HG02852 (cell line): Measurements from ENCODE around the gene MARS2.
"Not testable (repeated sequence)": the region's sequence is repeated elsewhere in the genome, so short reads cannot be mapped to it uniquely, and the experiment has no call there.

Source experiments
- ATAC-seq: cut with Tn5 transposase; IDR thresholded peaks from one replicate; pipeline ENCODE4 v1.9.1; 2021; ENCODE audit warnings: mild to moderate bottlenecking, moderate library complexity; ENCODE audit not compliant: unreplicated experiment

Gene MARS2

GRCh38 chr2:197705121-197705911, at the start of gene MARS2:
Gene MARS2, plus strand, starts transcription at chr2:197705369. Its CDS starts 37 bp downstream, at chr2:197705406.
- peak; percentile 85 for ATAC-seq

GRCh38 chr2:197657562-197657961, 47.6 kb upstream of the MARS2 start:
- ATAC-seq = no peak

DNA sequence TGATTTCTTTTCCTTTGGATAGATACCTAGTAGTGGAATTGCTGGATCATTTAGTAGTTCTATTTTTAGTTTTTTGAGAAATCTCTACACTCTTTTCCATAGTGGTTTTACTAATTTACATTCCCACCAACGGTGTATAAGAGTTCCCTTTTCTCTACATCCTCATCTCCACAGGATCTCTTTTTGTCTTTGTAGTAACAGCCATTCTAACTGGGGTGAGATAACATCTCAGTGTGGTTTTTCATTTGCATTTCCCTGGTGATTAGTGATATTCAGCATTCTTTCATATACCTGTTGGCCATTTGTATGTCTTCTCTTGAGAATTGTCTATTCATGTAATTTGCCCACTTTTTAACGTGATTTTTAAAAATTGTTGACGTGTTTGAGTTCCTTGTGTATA, 43.5 kb upstream of the MARS2 start:
- no peak for ATAC-seq

DNA sequence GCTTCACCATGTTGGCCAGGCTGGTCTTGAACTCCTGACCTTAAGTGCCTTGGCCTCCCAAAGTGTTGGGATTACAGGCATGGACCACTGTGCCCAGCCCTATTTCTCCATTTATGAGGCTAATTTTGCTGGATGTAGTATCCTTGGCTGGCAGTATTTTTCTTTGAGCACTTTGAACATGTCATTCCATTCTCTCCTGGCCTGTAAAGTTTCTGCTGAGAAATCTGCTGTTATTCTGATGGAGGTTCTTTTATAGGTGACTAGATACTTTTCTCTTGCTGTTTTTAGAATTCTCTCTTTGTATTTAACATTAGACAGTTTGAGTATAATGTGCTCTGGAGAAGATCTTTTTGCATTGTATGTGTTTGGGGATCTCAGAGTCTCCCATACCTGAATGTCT, 38.9 kb upstream of the MARS2 start:
- ATAC-seq = no peak

DNA sequence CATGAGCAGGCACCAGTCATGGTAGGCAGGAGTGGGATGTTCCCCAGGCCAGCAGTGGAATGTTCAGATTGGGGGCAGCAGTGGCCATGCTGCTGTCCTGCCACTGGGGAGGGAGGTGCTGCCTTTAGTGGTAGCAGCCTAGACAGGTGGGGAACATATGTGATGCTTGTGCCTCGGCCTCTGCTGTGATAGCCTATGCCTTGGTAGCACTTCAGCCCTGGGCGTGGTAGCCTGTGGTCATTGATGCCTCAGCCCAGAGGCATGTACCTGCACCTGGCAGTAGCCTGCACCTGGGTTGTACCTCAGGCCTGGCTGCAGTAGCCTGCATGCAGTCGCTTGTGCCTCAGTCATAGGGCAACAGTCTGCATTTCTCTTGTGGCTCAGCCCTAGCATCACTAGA, 36.9 kb upstream of the MARS2 start:
- no peak for ATAC-seq

GRCh38 chr2:197669077-197669476, 36.1 kb upstream of the MARS2 start:
- no peak for ATAC-seq

DNA sequence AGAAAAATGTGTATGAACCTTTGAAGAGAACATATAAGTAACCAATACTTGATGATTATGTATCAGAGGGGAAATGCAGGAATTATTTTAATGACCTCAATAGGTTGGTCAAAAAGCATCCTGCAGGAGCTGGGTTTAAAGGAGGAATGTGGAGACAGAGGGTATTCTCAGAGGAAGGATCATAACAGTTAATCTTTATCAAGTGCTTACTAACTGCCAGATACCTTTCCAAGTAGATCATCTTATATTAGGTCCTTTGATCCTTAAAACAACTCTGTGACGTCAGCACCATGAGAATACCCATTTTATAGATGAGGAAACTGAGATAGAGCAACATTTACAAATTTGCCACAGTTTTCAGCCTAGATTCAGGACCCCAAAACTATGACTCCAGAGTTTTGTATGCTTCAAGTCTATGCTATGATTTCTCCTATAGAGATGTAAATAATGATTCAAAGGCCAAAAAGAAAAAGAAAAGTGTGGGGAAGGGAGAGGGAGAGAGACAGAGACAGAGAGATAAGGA, 32.7 kb upstream of the MARS2 start:
- ATAC-seq = no peak

DNA sequence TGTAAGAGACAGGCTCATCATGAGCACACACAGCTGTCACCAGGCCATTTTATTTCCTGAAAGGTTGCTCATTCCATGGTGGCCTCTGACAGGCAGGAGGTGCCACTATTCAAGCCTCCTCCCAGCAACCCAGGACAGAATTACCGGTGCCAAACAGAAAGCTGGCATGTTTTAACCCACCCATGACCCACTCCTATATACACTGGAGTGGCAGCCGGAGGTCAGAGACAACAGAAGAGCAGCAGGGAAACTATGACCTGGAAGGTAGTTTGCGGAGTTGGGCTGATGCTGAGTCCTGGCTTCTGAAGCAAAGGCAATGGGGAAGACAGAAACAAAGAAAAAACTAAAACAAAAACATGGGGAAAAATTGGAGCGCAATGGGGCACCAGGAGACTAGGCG, 32.1 kb upstream of the MARS2 start:
- no peak for ATAC-seq

DNA sequence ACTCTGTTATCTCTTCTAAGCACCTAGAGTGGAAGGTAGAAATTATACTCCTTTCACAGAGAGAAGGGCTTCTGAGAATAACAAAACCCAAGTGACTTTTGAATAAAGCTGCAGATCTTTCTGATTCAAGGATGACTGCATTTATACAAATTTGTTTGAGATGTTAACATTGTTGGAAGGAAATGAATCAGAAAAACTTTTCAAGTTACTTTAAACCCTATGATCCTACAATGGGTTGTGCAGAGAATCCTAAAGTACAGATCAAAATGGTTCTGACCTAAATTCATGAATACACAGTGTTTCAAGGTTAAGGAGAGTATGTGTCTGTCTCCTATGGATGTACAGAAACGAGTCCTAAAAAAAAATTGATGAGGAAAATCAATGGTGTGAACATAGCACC, 31.6 kb upstream of the MARS2 start:
- no peak for ATAC-seq

DNA sequence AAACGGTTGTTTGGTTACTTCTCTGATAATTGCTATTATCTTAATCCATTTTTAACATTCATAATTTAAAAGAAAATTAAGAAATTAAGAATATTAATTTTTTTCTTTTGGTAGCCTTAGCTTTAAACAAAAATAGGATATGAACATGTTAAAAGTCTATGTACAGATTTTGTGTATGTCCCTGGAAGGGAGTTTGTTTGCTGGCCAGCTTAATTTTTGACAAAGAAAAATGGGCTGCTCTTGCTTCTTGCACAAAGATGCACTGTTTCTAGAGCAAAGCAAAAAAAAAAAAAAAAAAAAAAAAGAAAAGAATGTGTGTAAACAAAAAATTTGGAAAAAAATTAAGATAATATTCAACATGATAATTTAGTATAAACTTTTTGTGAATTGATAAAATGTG, 31.1 kb upstream of the MARS2 start:
- no peak for ATAC-seq

- ATAC-seq = no peak
Measured at GRCh38 chr2:197674591-197674990, 30.6 kb upstream of the MARS2 start.

DNA sequence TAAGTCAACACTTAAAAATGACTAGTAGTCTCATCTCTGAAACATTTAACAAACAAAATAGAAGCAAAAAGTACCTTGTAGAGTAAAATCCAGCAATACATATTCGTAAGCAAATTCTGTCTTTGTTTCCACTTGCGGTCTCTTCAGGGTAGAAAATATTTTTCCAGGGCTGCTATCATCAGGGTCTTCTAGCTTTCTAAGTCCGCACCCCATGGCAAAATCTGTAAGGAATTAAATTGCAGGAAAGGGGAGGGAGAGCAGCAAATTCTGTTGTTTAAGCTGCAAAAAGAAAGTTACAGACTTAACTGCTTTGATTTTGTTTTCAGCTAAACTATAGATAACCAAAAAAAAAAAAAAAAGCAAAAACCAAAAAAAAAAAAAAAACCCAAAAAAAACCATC, 29.9 kb upstream of the MARS2 start, which contains the start of gene RFTN2:
Gene RFTN2 (minus strand): TSS at position 342 of the 400 bp plus-strand sequence. CDS start 129 bp downstream, at position 213.
- no peak for ATAC-seq

GRCh38 chr2:197675711-197676188, 29.4 kb upstream of the MARS2 start:
- no peak for ATAC-seq

DNA sequence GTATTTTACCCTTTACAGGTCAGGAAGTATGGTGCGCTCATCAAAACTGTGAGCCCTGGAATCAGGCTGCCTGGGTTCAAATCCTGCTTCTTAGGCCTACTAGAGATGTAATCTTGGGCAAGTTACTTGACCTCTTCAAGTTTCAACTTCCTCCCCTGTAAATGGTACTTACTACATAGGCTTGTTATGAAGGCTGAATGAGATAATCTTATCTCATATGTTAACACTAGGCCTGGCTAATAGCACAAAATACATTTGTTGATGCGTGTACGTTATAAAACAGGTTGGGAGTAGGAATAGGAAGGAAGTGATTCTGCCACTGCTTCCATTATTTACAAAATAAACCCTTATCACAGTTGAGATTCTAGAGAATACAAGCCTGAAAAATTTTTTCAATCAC, 28.1 kb upstream of the MARS2 start:
- no peak for ATAC-seq

DNA sequence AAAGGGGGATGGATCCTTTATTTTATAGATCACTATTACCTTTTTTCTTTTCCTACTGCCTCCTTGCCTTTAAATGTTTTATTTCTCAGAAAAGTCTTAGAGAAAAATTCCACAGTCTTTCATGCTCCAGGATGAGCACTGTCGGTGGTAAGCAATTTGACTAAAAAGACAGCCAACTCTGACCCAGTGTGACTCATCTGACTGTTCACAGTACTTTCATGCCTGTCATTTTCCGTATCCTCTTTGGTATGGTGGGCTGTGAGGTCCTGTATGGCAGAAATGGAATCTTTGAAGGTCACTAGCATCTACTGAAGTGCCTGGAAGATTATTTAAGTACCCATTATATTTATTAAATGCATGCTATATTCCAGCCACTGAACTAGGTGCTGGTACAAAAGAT, 27.7 kb upstream of the MARS2 start:
- no peak for ATAC-seq

GRCh38 chr2:197695206-197695605, 10.0 kb upstream of the MARS2 start:
- ATAC-seq = not testable (repeated sequence)

GRCh38 chr2:197695971-197696370, 9.2 kb upstream of the MARS2 start:
- not testable (repeated sequence) for ATAC-seq

- ATAC-seq = not testable (repeated sequence)
Measured at GRCh38 chr2:197696571-197696970, 8.6 kb upstream of the MARS2 start.

- ATAC-seq = not testable (repeated sequence)
Measured at GRCh38 chr2:197699724-197700123, 5.4 kb upstream of the MARS2 start.

GRCh38 chr2:197700960-197701359, 4.2 kb upstream of the MARS2 start:
- no peak for ATAC-seq

DNA sequence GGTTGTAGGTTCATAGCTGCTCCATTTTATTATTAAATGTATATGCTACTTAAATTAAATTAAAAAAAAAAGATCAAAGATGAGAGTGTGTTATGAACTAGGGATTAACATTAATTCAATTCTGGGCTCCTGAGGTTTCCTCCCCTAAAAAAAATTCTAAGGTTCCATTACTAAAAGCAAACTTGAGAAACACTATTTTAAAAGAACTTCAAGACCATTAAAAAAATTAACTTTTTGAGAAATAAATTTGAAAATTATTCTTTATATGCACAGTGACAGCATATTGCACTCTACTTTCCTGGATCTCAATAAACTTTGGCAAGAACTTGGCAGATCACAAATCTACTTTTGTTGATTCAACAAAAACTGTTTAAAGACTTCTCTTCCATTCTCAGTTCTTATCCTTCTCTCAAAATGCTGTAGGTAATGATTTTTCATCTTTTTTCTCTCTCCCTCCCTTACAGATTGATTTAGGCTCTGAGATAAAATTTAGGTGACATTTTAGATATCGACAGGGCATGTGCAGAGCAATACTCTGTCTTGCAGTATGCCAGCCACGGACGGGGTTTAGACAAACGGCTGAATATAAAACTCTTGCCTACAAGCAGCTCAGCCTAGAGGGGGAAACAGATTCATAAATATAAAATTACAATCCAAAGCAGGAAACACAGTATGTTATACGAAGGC, 592 bp upstream of the MARS2 start:
- ATAC-seq = peak; percentile 38
